GM12872 (cell line): ENCODE measurements around the gene FNBP1.

Source experiments
- CTCF ChIP-seq: IDR thresholded peaks from 3 replicates; pipeline ENCODE4 v1.5.1; 2011; ENCODE audit warnings: low read depth, mild to moderate bottlenecking, low read length, moderate library complexity; ENCODE audit not compliant: insufficient read depth

Gene FNBP1

GRCh38 chr9:129875687-129876395, 167.1 kb downstream of the FNBP1 start:
- no peak for TF ChIP-seq CTCF

GRCh38 chr9:129875181-129875611, 167.8 kb downstream of the FNBP1 start:
- 0 out of 3 replicates have a peak, but pooled peaks have one; percentile 29 for TF ChIP-seq CTCF

GRCh38 chr9:129874261-129875101, 168.5 kb downstream of the FNBP1 start:
- no peak for TF ChIP-seq CTCF

GRCh38 chr9:129873563-129874190, 169.3 kb downstream of the FNBP1 start:
- TF ChIP-seq CTCF, result no peak

GRCh38 chr9:129871046-129871445, 171.9 kb downstream of the FNBP1 start:
- no peak for TF ChIP-seq CTCF

- no peak for TF ChIP-seq CTCF
These were observed 173.1 kb downstream of the FNBP1 start for GRCh38 chr9:129869585-129870501.
